HUES64 (cell line): ENCODE results near the gene TBC1D22A.

Experiments used
- H3K27ac ChIP-seq: 2 replicates; pipeline ENCODE4 v1.7.0; 2013; ENCODE audit warnings: low read depth, low read length, inconsistent platforms
- H3K27me3 ChIP-seq: 2 replicates; pipeline ENCODE4 v1.6.1; 2013; ENCODE audit warnings: mild to moderate bottlenecking, low read length; ENCODE audit not compliant: insufficient read depth
- H3K36me3 ChIP-seq: 2 replicates; pipeline ENCODE4 v1.6.1; 2013; ENCODE audit warnings: mild to moderate bottlenecking, low read length; ENCODE audit not compliant: insufficient read depth
- H3K4me1 ChIP-seq: 2 replicates; pipeline ENCODE4 v1.6.1; 2013; ENCODE audit warnings: mild to moderate bottlenecking, low read length, moderate library complexity; ENCODE audit not compliant: insufficient read depth
- H3K4me3 ChIP-seq: 2 replicates; pipeline ENCODE4 v1.5.1; 2013; ENCODE audit warnings: mild to moderate bottlenecking, low read length, moderate library complexity
- H3K9ac ChIP-seq: 2 replicates; pipeline ENCODE4 v1.6.1; 2013; ENCODE audit warnings: mild to moderate bottlenecking, low read depth, low read length
- H3K9me3 ChIP-seq: 2 replicates; pipeline ENCODE4 v1.6.1; 2013; ENCODE audit warnings: low read depth, low read length; ENCODE audit not compliant: insufficient read depth
- WGBS: fragments of 150-250, 120-280 bp; methylation state at CpG from one replicate; pipeline ENCODE4 v1.1.7; 2013; ENCODE audit warnings: missing lambda C conversion rate; 5-methylcytosine and 5-hydroxymethylcytosine counted together

The TBC1D22A gene

GRCh38 chr22:46792061-46792796 is 29.8 kb downstream of the TBC1D22A start:
- H3K27ac ChIP-seq: no peak overlapping the region
- H3K9ac ChIP-seq: no peak overlapping the region
- no peaks in the 10 kb centered on the region for H3K27me3 ChIP-seq
- H3K36me3 ChIP-seq: peaks cover 19% of the 10 kb centered on the region
- WGBS: 96% methylated on average over 20 of the region's 20 CpGs
- no peak overlapping the region for H3K4me3 ChIP-seq
- no peaks in the 10 kb centered on the region for H3K9me3 ChIP-seq
- no peaks in the 10 kb centered on the region for H3K4me1 ChIP-seq

GRCh38 chr22:46792841-46793261 is 30.4 kb downstream of the TBC1D22A start:
- WGBS: 93% methylated on average over 8 of the region's 8 CpGs
- Histone ChIP-seq H3K9me3 (no peaks in the 10 kb centered on the region), H3K27ac (no peak overlapping the region), H3K27me3 (no peaks in the 10 kb centered on the region), H3K9ac (no peak overlapping the region; the same call in 1 of the 2 replicates), H3K4me1 (no peaks in the 10 kb centered on the region), H3K36me3 (peaks cover 23% of the 10 kb centered on the region), H3K4me3 (no peak overlapping the region)

GRCh38 chr22:46793497-46793896 is 31.0 kb downstream of the TBC1D22A start:
- Histone ChIP-seq H3K27me3 (no peaks in the 10 kb centered on the region), H3K27ac (no peak overlapping the region), H3K9ac (no peak overlapping the region), H3K4me1 (no peaks in the 10 kb centered on the region), H3K36me3 (peaks cover 27% of the 10 kb centered on the region), H3K9me3 (no peaks in the 10 kb centered on the region), H3K4me3 (no peak overlapping the region)
- WGBS: 96% methylated on average over 23 of the region's 23 CpGs

- no peak overlapping the region for H3K9ac ChIP-seq
- no peak overlapping the region for H3K27ac ChIP-seq
- WGBS: 95% methylated on average over 12 of the region's 12 CpGs
- H3K27me3 ChIP-seq: no peaks in the 10 kb centered on the region
- H3K9me3 ChIP-seq: no peaks in the 10 kb centered on the region
- no peak overlapping the region for H3K4me3 ChIP-seq
- peaks cover 28% of the 10 kb centered on the region for H3K36me3 ChIP-seq
- H3K4me1 ChIP-seq: 0 out of 2 replicates have a peak, but pooled peaks cover 3% of the 10 kb centered on the region
Measured at GRCh38 chr22:46794067-46794466, 31.6 kb downstream of the TBC1D22A start.

- 0 out of 2 replicates have a peak, but pooled peaks cover 3% of the 10 kb centered on the region for H3K4me1 ChIP-seq
- 93% methylated on average over 12 of the region's 12 CpGs for WGBS
- H3K27ac ChIP-seq: no peak overlapping the region
- no peaks in the 10 kb centered on the region for H3K9me3 ChIP-seq
- peaks cover 32% of the 10 kb centered on the region for H3K36me3 ChIP-seq
- no peak overlapping the region for H3K4me3 ChIP-seq
- no peak overlapping the region for H3K9ac ChIP-seq
- no peaks in the 10 kb centered on the region for H3K27me3 ChIP-seq
Measured at GRCh38 chr22:46794491-46794890, 32.0 kb downstream of the TBC1D22A start.

- Histone ChIP-seq H3K4me1 (0 out of 2 replicates have a peak, but pooled peaks cover 3% of the 10 kb centered on the region), H3K36me3 (peaks cover 39% of the 10 kb centered on the region), H3K27ac (no peak overlapping the region), H3K9me3 (no peaks in the 10 kb centered on the region), H3K27me3 (no peaks in the 10 kb centered on the region), H3K9ac (no peak overlapping the region), H3K4me3 (no peak overlapping the region)
- WGBS: 91% methylated on average over 9 of the region's 9 CpGs
Measured at GRCh38 chr22:46795140-46795539, 32.7 kb downstream of the TBC1D22A start.

GRCh38 chr22:46795845-46796565 is 33.6 kb downstream of the TBC1D22A start:
- H3K4me1 ChIP-seq: 0 out of 2 replicates have a peak, but pooled peaks cover 3% of the 10 kb centered on the region
- peaks cover 42% of the 10 kb centered on the region for H3K36me3 ChIP-seq
- H3K4me3 ChIP-seq: no peak overlapping the region
- no peak overlapping the region for H3K9ac ChIP-seq
- 89% methylated on average over 14 of the region's 15 CpGs for WGBS
- no peak overlapping the region for H3K27ac ChIP-seq
- no peaks in the 10 kb centered on the region for H3K9me3 ChIP-seq
- H3K27me3 ChIP-seq: no peaks in the 10 kb centered on the region

- Histone ChIP-seq H3K36me3 (peaks cover 49% of the 10 kb centered on the region), H3K27ac (no peak overlapping the region), H3K4me3 (no peak overlapping the region), H3K9me3 (no peaks in the 10 kb centered on the region), H3K27me3 (no peaks in the 10 kb centered on the region), H3K9ac (no peak overlapping the region), H3K4me1 (0 out of 2 replicates have a peak, but pooled peaks cover 3% of the 10 kb centered on the region)
- WGBS: 90% methylated on average over 17 of the region's 17 CpGs
Measured at GRCh38 chr22:46796566-46797195, 34.2 kb downstream of the TBC1D22A start.

GRCh38 chr22:46797355-46797754 is 34.9 kb downstream of the TBC1D22A start:
- H3K27ac ChIP-seq: no peak overlapping the region
- H3K27me3 ChIP-seq: no peaks in the 10 kb centered on the region
- no peak overlapping the region for H3K4me3 ChIP-seq
- 88% methylated on average over 17 of the region's 17 CpGs for WGBS
- H3K36me3 ChIP-seq: peaks cover 50% of the 10 kb centered on the region
- 0 out of 2 replicates have a peak, but pooled peaks cover 3% of the 10 kb centered on the region for H3K4me1 ChIP-seq
- no peak overlapping the region for H3K9ac ChIP-seq
- no peaks in the 10 kb centered on the region for H3K9me3 ChIP-seq

- 91% methylated on average over 5 of the region's 5 CpGs for WGBS
- H3K36me3 ChIP-seq: peaks cover 44% of the 10 kb centered on the region
- no peak overlapping the region for H3K4me3 ChIP-seq
- H3K27me3 ChIP-seq: no peaks in the 10 kb centered on the region
- H3K9me3 ChIP-seq: no peaks in the 10 kb centered on the region
- H3K27ac ChIP-seq: no peak overlapping the region
- 0 out of 2 replicates have a peak, but pooled peaks cover 3% of the 10 kb centered on the region for H3K4me1 ChIP-seq
- H3K9ac ChIP-seq: no peak overlapping the region
Measured at GRCh38 chr22:46798041-46798365, 35.6 kb downstream of the TBC1D22A start.
